Measurements from ENCODE around the gene KCNJ15. TPM values are rescaled to one million over a fixed set of nuclear protein-coding genes. Genes with fewer than 3 reads are reported as not detected.

KCNJ15 gene
- total and polyA plus RNA-seq, 9 donors, result 0.20 to 1.1 (median 0.35) TPM; not detected in 1

DNA sequence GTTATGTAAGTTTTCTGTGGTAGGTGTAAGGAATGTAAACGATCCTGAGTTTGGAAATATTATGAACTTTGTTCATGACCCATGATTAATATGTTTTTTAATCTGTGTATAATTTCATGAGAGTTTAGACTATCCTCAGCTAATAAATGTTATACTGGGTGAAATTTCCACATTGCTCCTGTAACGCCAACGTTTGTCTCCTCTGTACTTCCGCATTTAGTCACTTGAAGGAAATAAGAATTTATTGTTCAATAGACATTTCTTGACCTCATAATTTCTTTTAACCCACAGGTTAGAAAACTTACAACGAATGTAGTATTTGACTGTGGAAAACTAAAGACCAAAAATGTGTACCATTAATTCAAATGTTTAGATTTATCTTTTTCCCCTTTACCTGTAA is 876 bp downstream of the KCNJ15 start:
- intact Hi-C loops (cut with DNase I), result no loop called here
- no peaks in the 10 kb centered on the region for H3K36me3 ChIP-seq
- no peak for DNase-seq
- no peaks in the 10 kb centered on the region for H3K27me3 ChIP-seq
- no peak for TF ChIP-seq EP300 (IDR thresholded peaks at IDR 0.05)
- no peak for TF ChIP-seq POLR2A (IDR thresholded peaks at IDR 0.05)
- TF ChIP-seq, protein P1, sequence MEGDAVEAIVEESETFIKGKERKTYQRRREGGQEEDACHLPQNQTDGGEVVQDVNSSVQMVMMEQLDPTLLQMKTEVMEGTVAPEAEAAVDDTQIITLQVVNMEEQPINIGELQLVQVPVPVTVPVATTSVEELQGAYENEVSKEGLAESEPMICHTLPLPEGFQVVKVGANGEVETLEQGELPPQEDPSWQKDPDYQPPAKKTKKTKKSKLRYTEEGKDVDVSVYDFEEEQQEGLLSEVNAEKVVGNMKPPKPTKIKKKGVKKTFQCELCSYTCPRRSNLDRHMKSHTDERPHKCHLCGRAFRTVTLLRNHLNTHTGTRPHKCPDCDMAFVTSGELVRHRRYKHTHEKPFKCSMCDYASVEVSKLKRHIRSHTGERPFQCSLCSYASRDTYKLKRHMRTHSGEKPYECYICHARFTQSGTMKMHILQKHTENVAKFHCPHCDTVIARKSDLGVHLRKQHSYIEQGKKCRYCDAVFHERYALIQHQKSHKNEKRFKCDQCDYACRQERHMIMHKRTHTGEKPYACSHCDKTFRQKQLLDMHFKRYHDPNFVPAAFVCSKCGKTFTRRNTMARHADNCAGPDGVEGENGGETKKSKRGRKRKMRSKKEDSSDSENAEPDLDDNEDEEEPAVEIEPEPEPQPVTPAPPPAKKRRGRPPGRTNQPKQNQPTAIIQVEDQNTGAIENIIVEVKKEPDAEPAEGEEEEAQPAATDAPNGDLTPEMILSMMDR (IDR thresholded peaks at IDR 0.05), result no peak
- H3K4me3 ChIP-seq, result no peak overlapping the region
- H3K27ac ChIP-seq, result no peak overlapping the region
- WGBS, 3 donors, result 54 to 72% (median 64%) methylated on average over 5 of the region's 5 CpGs
- no peaks in the 10 kb centered on the region for H3K9me3 ChIP-seq
- no peaks in the 10 kb centered on the region for H3K4me1 ChIP-seq (ENCODE audit: insufficient read depth)

DNA sequence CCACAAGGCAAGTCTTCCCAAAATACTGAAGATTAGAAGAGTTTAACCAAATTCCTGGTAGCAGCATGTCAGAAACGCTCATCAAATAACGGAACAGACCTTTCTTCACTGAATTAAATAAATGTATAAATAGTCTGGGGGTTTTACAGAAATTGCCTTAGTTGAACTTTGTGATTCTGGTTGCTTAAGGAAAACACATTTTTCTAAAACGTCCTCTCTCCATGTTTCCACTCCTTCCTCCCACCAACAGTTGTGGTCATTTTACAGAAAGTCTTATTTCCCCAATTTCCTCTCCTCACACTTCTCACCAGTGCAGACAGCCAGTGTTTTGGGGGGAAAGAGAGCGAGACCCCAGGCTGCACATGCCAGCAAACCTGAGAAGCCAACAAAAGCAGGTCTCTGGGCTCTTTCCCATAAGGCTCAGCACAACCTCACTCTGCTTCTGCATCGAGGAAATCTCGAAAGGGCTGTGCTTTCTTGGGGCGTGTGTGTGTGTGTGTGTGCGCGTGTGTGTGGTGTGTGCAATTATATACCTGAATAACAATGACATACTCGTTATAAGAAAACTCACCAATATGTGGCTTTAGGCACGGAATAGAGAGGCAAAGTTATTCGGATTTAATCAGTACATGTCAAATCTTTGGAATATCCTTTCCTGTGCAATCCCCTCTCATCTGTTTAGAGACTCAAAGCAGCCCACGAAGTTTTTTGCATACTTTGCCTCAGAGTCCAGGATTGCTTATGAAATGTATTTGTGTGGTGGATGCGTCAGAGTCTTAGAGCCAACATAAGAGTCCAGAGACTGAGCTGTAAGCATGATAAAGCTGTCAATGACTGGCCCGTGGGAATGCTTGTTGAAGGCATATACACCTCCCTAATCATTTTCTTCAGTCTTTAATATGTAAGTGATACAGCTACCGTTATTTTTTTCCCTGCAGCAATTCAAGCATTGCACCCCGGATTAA is 2.0 kb downstream of the KCNJ15 start:
- no peak for DNase-seq
- Histone ChIP-seq H3K27me3 (no peaks in the 10 kb centered on the region), H3K36me3 (no peaks in the 10 kb centered on the region), H3K27ac (no peak overlapping the region), H3K4me3 (no peak overlapping the region), H3K9me3 (no peaks in the 10 kb centered on the region), H3K4me1 (ENCODE audit: insufficient read depth) (no peaks in the 10 kb centered on the region)
- WGBS, 3 donors, result 33 to 47% (median 36%) methylated on average over 17 of the region's 17 CpGs
- intact Hi-C loops (cut with DNase I), result no loop called here
- TF ChIP-seq, protein P1 (IDR thresholded peaks at IDR 0.05), result no peak
- TF ChIP-seq POLR2A (IDR thresholded peaks at IDR 0.05), result no peak
- no peak for TF ChIP-seq EP300 (IDR thresholded peaks at IDR 0.05)

DNA sequence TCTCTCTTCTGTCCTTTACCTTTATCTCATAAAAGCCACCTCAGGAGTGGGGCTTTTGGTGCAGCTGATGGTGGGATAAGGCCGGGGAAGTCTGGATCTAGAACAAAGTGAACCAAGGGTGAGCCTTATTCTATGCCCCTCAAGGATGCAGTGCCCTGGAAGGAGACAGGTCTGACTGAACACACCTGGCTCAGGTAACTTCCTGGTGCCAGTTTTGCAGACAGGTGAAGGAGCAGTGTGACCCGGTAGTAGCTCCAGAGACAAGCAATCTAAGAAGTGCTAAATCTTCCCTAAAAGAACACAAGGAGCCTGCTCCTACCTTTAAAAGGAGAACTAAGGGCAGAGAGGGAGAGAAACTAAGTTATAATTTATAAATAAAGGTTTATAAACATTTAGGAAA is 2.9 kb downstream of the KCNJ15 start:
- TF ChIP-seq, protein P1 (IDR thresholded peaks at IDR 0.05), result no peak
- no peak for TF ChIP-seq EP300 (IDR thresholded peaks at IDR 0.05)
- no peak for TF ChIP-seq POLR2A (IDR thresholded peaks at IDR 0.05)
- intact Hi-C loops (cut with DNase I), result no loop called here

DNA sequence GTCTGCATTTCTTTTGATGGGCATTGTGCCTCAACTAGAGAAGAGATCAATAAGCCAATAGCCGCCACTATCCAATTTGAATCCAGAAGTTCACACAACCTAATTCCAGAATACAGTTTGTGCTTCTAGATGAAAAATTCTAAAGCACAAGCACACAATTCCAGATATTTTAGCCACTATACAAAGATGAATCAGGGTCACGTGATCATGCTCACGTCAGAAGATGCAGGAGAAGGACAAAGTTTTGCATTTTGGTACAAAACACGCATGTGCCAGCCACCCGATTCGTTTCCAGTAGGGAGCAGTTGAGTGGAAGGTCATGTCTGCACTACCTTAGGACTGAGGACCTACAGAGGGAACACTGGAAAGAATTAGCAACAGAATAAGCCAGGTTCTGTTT is 3.6 kb downstream of the KCNJ15 start:
- Histone ChIP-seq H3K9me3 (no peaks in the 10 kb centered on the region), H3K4me1 (ENCODE audit: insufficient read depth) (no peaks in the 10 kb centered on the region), H3K27me3 (no peaks in the 10 kb centered on the region), H3K27ac (no peak overlapping the region), H3K4me3 (no peak overlapping the region), H3K36me3 (no peaks in the 10 kb centered on the region)
- 85 to 92% (median 91%) methylated on average over 6 of the region's 6 CpGs for WGBS, 3 donors
- no peak for DNase-seq
- intact Hi-C loops (cut with DNase I), result no loop called here
- TF ChIP-seq, protein P1 (IDR thresholded peaks at IDR 0.05), result no peak
- no peak for TF ChIP-seq EP300 (IDR thresholded peaks at IDR 0.05)
- no peak for TF ChIP-seq POLR2A (IDR thresholded peaks at IDR 0.05)

More for the DNA sequence above, 2.9 kb downstream of the KCNJ15 start:
- no peak overlapping the region for H3K4me3 ChIP-seq
- WGBS, 3 donors, result 62 to 84% (median 76%) methylated on average over 2 of the region's 2 CpGs
- no peaks in the 10 kb centered on the region for H3K27me3 ChIP-seq
- no peaks in the 10 kb centered on the region for H3K9me3 ChIP-seq
- H3K27ac ChIP-seq, result no peak overlapping the region
- H3K36me3 ChIP-seq, result no peaks in the 10 kb centered on the region
- DNase-seq, result no peak
- H3K4me1 ChIP-seq (ENCODE audit: insufficient read depth), result no peaks in the 10 kb centered on the region

All from ovary (tissue), 9 donors.